GM11168 (cell line): ENCODE results near the gene TNIP3.

Experiments
- in situ Hi-C: fragments of 300-500 bp; cut with MboI; formaldehyde crosslinking; loops from one replicate; pipeline ENCODE4 v1.12.0; 2022; ENCODE audit warnings: low sequenced_read_pairs; ENCODE audit not compliant: unreplicated experiment

The TNIP3 gene

GRCh38 chr4:121096191-121096590, 67.9 kb downstream of the TNIP3 start:
- in situ Hi-C loops: loop anchor here (25.0 kb wide), 2 partner anchors 384 to 934 kb away; no protein-coding TSS in a partner anchor

- in situ Hi-C loops: loop anchor here (25.0 kb wide), 2 partner anchors 382 to 932 kb away; no protein-coding TSS in a partner anchor
Observed at GRCh38 chr4:121094297-121094966, 69.7 kb downstream of the TNIP3 start.

GRCh38 chr4:121093261-121093660, 70.9 kb downstream of the TNIP3 start:
- in situ Hi-C loops: loop anchor here (25.0 kb wide), 2 partner anchors 381 to 931 kb away; no protein-coding TSS in a partner anchor

- in situ Hi-C loops: loop anchor here (25.0 kb wide), 2 partner anchors 380 to 930 kb away; no protein-coding TSS in a partner anchor
Observed at GRCh38 chr4:121091941-121092340, 72.2 kb downstream of the TNIP3 start.

GRCh38 chr4:121088867-121089266, 75.3 kb downstream of the TNIP3 start:
- in situ Hi-C loops: loop anchor here (25.0 kb wide), 2 partner anchors 377 to 927 kb away; no protein-coding TSS in a partner anchor
